Panc1 (cell line): Measurements from ENCODE around the gene GMPR. TPM values are rescaled to one million over a fixed set of nuclear protein-coding genes. Genes with fewer than 3 reads are reported as not detected.

Experiments used
- ATAC-seq: fragments of 200-7000 bp; cut with Tn5 transposase; 2 replicates; pipeline ENCODE4 v1.9.1; 2020; ENCODE audit warnings: mild to moderate bottlenecking, moderate library complexity
- BruUV-seq: library from RNA; stranded (reverse); fragments of 400-500 nt; replicated peaks from 2 replicates; lab custom pipeline; 2021; lab: Mats Ljungman, UMichigan
- CTCF ChIA-PET: fragments of 300-600 bp; sonication (Branson Sonifier 250); formaldehyde crosslinking; loops from one replicate; lab custom pipeline; 2022; ENCODE audit warnings: antibody characterized with exemption; lab: Charles Lee
- POLR2A ChIA-PET: fragments of 300-600 bp; sonication (Branson Sonifier 250); formaldehyde crosslinking; loops from one replicate; lab custom pipeline; 2022; ENCODE audit warnings: antibody characterized with exemption; lab: Charles Lee
- DNase-seq: peaks from one replicate; pipeline ENCODE4 v3.0.0-alpha.2; 2010; ENCODE audit warnings: low read depth, low spot score
- H3K27ac ChIP-seq: 2 replicates; pipeline ENCODE4 v1.5.1; 2011; ENCODE audit warnings: mild to moderate bottlenecking, low read length, inconsistent platforms
- H3K27me3 ChIP-seq: fragments of 200-500 bp; sonication (Bioruptor generic); 2 replicates; pipeline ENCODE4 v1.6.0; 2014; ENCODE audit warnings: low read length, inconsistent platforms; ENCODE audit not compliant: control insufficient read depth, insufficient read depth
- H3K36me3 ChIP-seq: fragments of 200-500 bp; sonication (Bioruptor generic); 2 replicates; pipeline ENCODE4 v1.5.1; 2014; ENCODE audit warnings: inconsistent platforms, mild to moderate bottlenecking, low read length, moderate library complexity; ENCODE audit not compliant: control insufficient read depth, insufficient read depth
- H3K4me1 ChIP-seq: 2 replicates; pipeline ENCODE4 v1.5.1; 2011; ENCODE audit warnings: inconsistent platforms, mild to moderate bottlenecking, low read length, moderate library complexity; ENCODE audit not compliant: control insufficient read depth, insufficient read depth
- H3K4me3 ChIP-seq, 2 experiments: 2 replicates each; pipeline ENCODE4 v1.5.1; 2011 to 2012; ENCODE audit warnings: low read depth in 2 of 2, low read length in 2 of 2, mild to moderate bottlenecking in 2 of 2, inconsistent platforms in 1 of 2, moderate library complexity in 1 of 2
- H3K9me3 ChIP-seq: fragments of 200-500 bp; sonication (Bioruptor generic); 2 replicates; pipeline ENCODE4 v1.5.1; 2014; ENCODE audit warnings: low read depth, mild to moderate bottlenecking, inconsistent platforms, low read length, moderate library complexity; ENCODE audit not compliant: control insufficient read depth, insufficient read depth
- CTCF ChIP-seq: fragments of 450-650 bp; IDR thresholded peaks from 2 replicates; pipeline ENCODE4 v1.5.1; 2017; ENCODE audit warnings: mild to moderate bottlenecking
- POLR2AphosphoS5 ChIP-seq: IDR thresholded peaks from 2 replicates; pipeline ENCODE4 v1.6.1; 2012; ENCODE audit warnings: mild to moderate bottlenecking, low read depth, low read length, moderate library complexity
- REST ChIP-seq, 2 experiments: IDR thresholded peaks; 2 replicates each; pipeline ENCODE4 v1.6.1; 2011 to 2012; ENCODE audit warnings: low read depth in 2 of 2, control low read depth in 1 of 2, low read length in 1 of 2, mild to moderate bottlenecking in 1 of 2, moderate library complexity in 1 of 2; ENCODE audit not compliant: insufficient read depth in 1 of 2
- SIN3A ChIP-seq: IDR thresholded peaks from 2 replicates; pipeline ENCODE4 v1.6.1; 2012; ENCODE audit warnings: low read depth, mild to moderate bottlenecking, low read length, moderate library complexity, borderline replicate concordance; ENCODE audit not compliant: insufficient read depth
- TCF7L2 ChIP-seq: IDR thresholded peaks from 2 replicates; pipeline ENCODE4 v1.6.1; 2011; ENCODE audit warnings: mild to moderate bottlenecking, low read depth, low read length, inconsistent platforms
- in situ Hi-C: cut with HindIII; loops from 2 replicates; pipeline ENCODE4 v1.10.0; 2016; ENCODE audit warnings: low sequenced_read_pairs, low pct_unique_long_range_greater_than_20kb
- intact Hi-C: fragments of 100-400 bp; cut with micrococcal nuclease; formaldehyde crosslinking; loops from one replicate; pipeline ENCODE4 v1.10.0; 2022; ENCODE audit not compliant: unreplicated experiment
- total RNA-seq: library from RNA; stranded (reverse); gene quantifications from one replicate; pipeline ENCODE4 v1.2.1, GENCODE V29; 2021; ENCODE audit not compliant: unreplicated experiment

Gene GMPR
- total RNA-seq, 1 experiment from 2014 or later: 3.5 TPM

DNA sequence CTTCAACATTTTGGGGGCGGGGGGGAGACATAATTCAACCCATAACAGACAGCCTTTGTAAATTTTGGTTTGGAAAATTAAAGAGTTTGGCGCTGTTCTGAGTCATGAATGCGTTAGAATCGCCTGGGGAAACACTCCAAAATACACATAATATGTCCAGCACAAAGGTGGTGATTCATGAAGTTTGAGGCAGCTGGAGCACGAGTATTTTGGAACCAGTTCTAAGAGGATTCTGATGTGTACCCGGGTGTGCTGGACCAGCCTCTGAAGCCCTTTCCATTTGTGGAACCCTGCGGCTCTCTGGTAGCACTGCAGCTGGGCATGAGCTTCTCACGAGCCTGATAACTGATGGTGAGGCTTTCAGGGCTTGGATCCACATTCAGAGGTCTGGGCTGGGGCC is 4.7 kb downstream of the GMPR start:
- Histone ChIP-seq H3K27ac (no peak overlapping the region), H3K9me3 (no peaks in the 10 kb centered on the region), H3K27me3 (no peaks in the 10 kb centered on the region; the same call in 1 of the 2 replicates), H3K4me3 (no peak overlapping the region), H3K36me3 (no peaks in the 10 kb centered on the region), H3K4me1 (no peaks in the 10 kb centered on the region)
- TF ChIP-seq TCF7L2 (no peak), SIN3A (no peak)
- ChIA-PET POLR2A (interaction anchor here (0.7 kb wide), 1 partner anchor 830 kb away, joined by 15 read pairs; no protein-coding TSS in a partner anchor), CTCF (no interaction called here)
- ATAC-seq (no peak), DNase-seq (no peak)
- intact Hi-C loops (no loop called here), in situ Hi-C loops (no loop called here)
- BruUV-seq: no TSS peak

GRCh38 chr6:16243664-16244063 is 5.3 kb downstream of the GMPR start:
- ChIA-PET POLR2A (no interaction called here), CTCF (interaction anchor here (0.7 kb wide), 1 partner anchor 34 kb away, joined by 4 read pairs; no protein-coding TSS in a partner anchor)
- Histone ChIP-seq H3K4me3 (no peak overlapping the region), H3K4me1 (no peaks in the 10 kb centered on the region), H3K27ac (no peak overlapping the region), H3K27me3 (no peaks in the 10 kb centered on the region; the same call in 1 of the 2 replicates), H3K9me3 (no peaks in the 10 kb centered on the region), H3K36me3 (no peaks in the 10 kb centered on the region)
- TF ChIP-seq POLR2AphosphoS5 (no peak), CTCF (no peak), REST (IDR thresholded peaks at IDR 0.05; ENCODE audit: insufficient read depth in 1 of 2, low read depth in 2 of 2, low read length in 1 of 2) (no peak), SIN3A (no peak), TCF7L2 (no peak)
- in situ Hi-C loops: no loop called here
- no peak for DNase-seq
- no TSS peak for BruUV-seq
- ATAC-seq: no peak
- intact Hi-C loops: no loop called here

DNA sequence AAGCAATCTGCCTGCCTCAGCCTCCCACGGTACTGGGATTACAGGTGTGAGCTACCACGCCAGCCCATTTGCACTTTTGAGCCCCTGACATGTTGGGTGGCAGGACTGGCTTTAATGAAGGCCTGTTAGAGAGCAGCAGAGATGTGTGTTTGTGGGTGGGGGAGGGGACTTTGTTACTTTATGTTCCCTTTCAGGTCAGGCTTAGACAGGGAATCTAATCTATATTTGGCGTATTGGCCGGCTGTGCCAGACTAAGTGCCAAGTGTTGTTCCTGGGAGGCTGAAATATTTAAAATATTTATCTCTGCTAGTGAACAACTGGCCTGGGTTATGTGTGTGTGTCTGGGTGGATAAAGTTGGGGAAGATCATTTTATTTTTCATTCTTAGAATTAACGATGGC is 6.1 kb downstream of the GMPR start:
- DNase-seq: no peak
- intact Hi-C loops: no loop called here

More for the DNA sequence above, 6.1 kb downstream of the GMPR start:
- in situ Hi-C loops: no loop called here
- ChIA-PET POLR2A (no interaction called here), CTCF (interaction anchor here (0.7 kb wide), 1 partner anchor 33 kb away, joined by 4 read pairs; no protein-coding TSS in a partner anchor)
- Histone ChIP-seq H3K27me3 (no peaks in the 10 kb centered on the region), H3K27ac (no peak overlapping the region), H3K4me3 (no peak overlapping the region), H3K9me3 (no peaks in the 10 kb centered on the region), H3K4me1 (no peaks in the 10 kb centered on the region), H3K36me3 (no peaks in the 10 kb centered on the region)
- TF ChIP-seq CTCF (no peak), REST (IDR thresholded peaks at IDR 0.05; ENCODE audit: insufficient read depth in 1 of 2, low read depth in 2 of 2, low read length in 1 of 2) (no peak), TCF7L2 (no peak), SIN3A (no peak), POLR2AphosphoS5 (no peak)
- no TSS peak for BruUV-seq
- no peak for ATAC-seq
